Brain microvascular endothelial cell (primary cell): ENCODE results near the gene LNX2.

Experiments
- DNase-seq: peaks from one replicate; pipeline ENCODE4 v3.0.0-alpha.2; 2020
- H3K27ac ChIP-seq: fragments of 250-450 bp; sonication (Bioruptor Pico); 2 replicates; pipeline ENCODE4 v1.5.1; 2020; ENCODE audit warnings: mild to moderate bottlenecking, moderate library complexity
- H3K27me3 ChIP-seq: fragments of 250-450 bp; sonication (Bioruptor Pico); replicated peaks from 2 replicates; pipeline ENCODE4 v1.5.1; 2020; ENCODE audit warnings: mild to moderate bottlenecking
- H3K36me3 ChIP-seq: fragments of 250-450 bp; sonication (Bioruptor Pico); replicated peaks from 2 replicates; pipeline ENCODE4 v1.5.1; 2020; ENCODE audit warnings: mild to moderate bottlenecking
- H3K4me3 ChIP-seq: 2 replicates; pipeline ENCODE4 v1.5.1; 2011; ENCODE audit warnings: low read depth, mild to moderate bottlenecking, control low read depth, low read length, moderate library complexity
- CTCF ChIP-seq: IDR thresholded peaks from 2 replicates; pipeline ENCODE4 v1.5.1; 2011; ENCODE audit warnings: low read depth, mild to moderate bottlenecking, moderate library complexity, low read length, control low read depth, inconsistent platforms; ENCODE audit errors: missing control alignments
- in situ Hi-C: cut with HindIII; loops from 2 replicates; pipeline ENCODE4 v1.10.0; 2017; ENCODE audit warnings: low sequenced_read_pairs, low pct_ligation_motif_present

LNX2 gene

GRCh38 chr13:27500806-27501534 lies 119.4 kb downstream of the LNX2 start:
- H3K4me3 ChIP-seq, result no peak overlapping the region
- in situ Hi-C loops, result no loop called here
- H3K27me3 ChIP-seq, result peaks cover 3% of the 10 kb centered on the region
- no peak for DNase-seq
- H3K27ac ChIP-seq, result no peak overlapping the region
- no peaks in the 10 kb centered on the region for H3K36me3 ChIP-seq
- TF ChIP-seq CTCF, result no peak

- Histone ChIP-seq H3K36me3 (no peaks in the 10 kb centered on the region), H3K4me3 (no peak overlapping the region), H3K27ac (no peak overlapping the region), H3K27me3 (no peaks in the 10 kb centered on the region)
- in situ Hi-C loops, result no loop called here
- no peak for TF ChIP-seq CTCF
- DNase-seq, result no peak
Measured at GRCh38 chr13:27497563-27498230, 122.6 kb downstream of the LNX2 start.

- Histone ChIP-seq H3K4me3 (no peak overlapping the region), H3K27me3 (no peaks in the 10 kb centered on the region), H3K36me3 (no peaks in the 10 kb centered on the region), H3K27ac (no peak overlapping the region)
- no peak for TF ChIP-seq CTCF
- DNase-seq, result no peak
- in situ Hi-C loops, result no loop called here
Measured at GRCh38 chr13:27496536-27497273, 123.6 kb downstream of the LNX2 start.

GRCh38 chr13:27496006-27496405 lies 124.3 kb downstream of the LNX2 start:
- in situ Hi-C loops, result no loop called here
- no peak overlapping the region for H3K27ac ChIP-seq
- DNase-seq, result no peak
- H3K27me3 ChIP-seq, result no peaks in the 10 kb centered on the region
- no peaks in the 10 kb centered on the region for H3K36me3 ChIP-seq
- no peak for TF ChIP-seq CTCF
- no peak overlapping the region for H3K4me3 ChIP-seq
